Osteocyte (in vitro differentiated cells): ENCODE results near the gene RTN4RL1. TPM values are rescaled to one million over a fixed set of nuclear protein-coding genes. Genes with fewer than 3 reads are reported as not detected.

Source experiments
- DNase-seq: peaks from one replicate; pipeline ENCODE4 v3.0.0; 2021; ENCODE audit warnings: mixed read lengths; ENCODE audit not compliant: unreplicated experiment; ENCODE audit errors: extremely low spot score
- H3K27ac Mint-ChIP-seq: one replicate; pipeline ENCODE4 v1.8.0; 2021; ENCODE audit warnings: mild to moderate bottlenecking, mixed read lengths; ENCODE audit not compliant: unreplicated experiment
- H3K27me3 Mint-ChIP-seq: one replicate; pipeline ENCODE4 v1.8.0; 2021; ENCODE audit warnings: mixed read lengths; ENCODE audit not compliant: unreplicated experiment
- H3K36me3 Mint-ChIP-seq: one replicate; pipeline ENCODE4 v1.8.0; 2021; ENCODE audit warnings: mixed read lengths; ENCODE audit not compliant: unreplicated experiment
- H3K4me1 Mint-ChIP-seq: one replicate; pipeline ENCODE4 v1.8.0; 2021; ENCODE audit warnings: mixed read lengths; ENCODE audit not compliant: unreplicated experiment
- H3K4me3 Mint-ChIP-seq: one replicate; pipeline ENCODE4 v1.8.0; 2021; ENCODE audit warnings: mild to moderate bottlenecking, moderate library complexity, mixed read lengths; ENCODE audit not compliant: unreplicated experiment
- H3K9me3 Mint-ChIP-seq: one replicate; pipeline ENCODE4 v1.8.0; 2021; ENCODE audit warnings: mixed read lengths; ENCODE audit not compliant: unreplicated experiment
- total RNA-seq: library from RNA; stranded (reverse); gene quantifications from 2 replicates; pipeline ENCODE4 v1.2.1, GENCODE V29; 2021
- TF ChIP-seq, protein P1 (sequence below): fragments of 200-600 bp; sonication (generic); IDR thresholded peaks from 2 replicates; pipeline ENCODE4 v1.5.0; 2021; ENCODE audit warnings: antibody characterized with exemption, mild to moderate bottlenecking, moderate library complexity

Gene RTN4RL1
- total RNA-seq, 1 donor from 2014 or later, result 3.7 TPM

DNA sequence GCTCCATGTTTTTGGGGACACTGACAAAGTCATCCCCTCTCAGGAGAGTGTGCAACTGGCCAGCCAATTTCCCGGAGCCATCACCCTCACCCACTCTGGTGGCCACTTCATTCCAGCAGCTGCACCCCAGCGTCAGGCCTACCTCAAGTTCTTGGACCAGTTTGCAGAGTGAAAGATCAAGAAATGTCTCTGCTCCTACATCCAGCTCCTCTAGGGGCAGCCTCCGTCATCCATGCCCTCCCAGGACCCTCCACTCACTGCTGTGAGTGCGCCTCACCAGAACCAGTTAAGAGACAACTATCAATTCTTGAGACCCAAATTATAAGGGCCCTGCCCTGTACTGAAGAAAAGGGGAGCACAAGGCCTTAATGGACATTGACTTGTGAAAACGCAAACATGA is 17.8 kb upstream of the RTN4RL1 start:
- peak overlapping the region; percentile 90 for H3K4me3 Mint-ChIP-seq
- H3K27ac Mint-ChIP-seq, result peak overlapping the region; percentile 95
- DNase-seq, result no peak
- peaks cover 16% of the 10 kb centered on the region for H3K36me3 Mint-ChIP-seq
- peaks cover 23% of the 10 kb centered on the region for H3K4me1 Mint-ChIP-seq
- no peaks in the 10 kb centered on the region for H3K27me3 Mint-ChIP-seq
- TF ChIP-seq, protein P1, sequence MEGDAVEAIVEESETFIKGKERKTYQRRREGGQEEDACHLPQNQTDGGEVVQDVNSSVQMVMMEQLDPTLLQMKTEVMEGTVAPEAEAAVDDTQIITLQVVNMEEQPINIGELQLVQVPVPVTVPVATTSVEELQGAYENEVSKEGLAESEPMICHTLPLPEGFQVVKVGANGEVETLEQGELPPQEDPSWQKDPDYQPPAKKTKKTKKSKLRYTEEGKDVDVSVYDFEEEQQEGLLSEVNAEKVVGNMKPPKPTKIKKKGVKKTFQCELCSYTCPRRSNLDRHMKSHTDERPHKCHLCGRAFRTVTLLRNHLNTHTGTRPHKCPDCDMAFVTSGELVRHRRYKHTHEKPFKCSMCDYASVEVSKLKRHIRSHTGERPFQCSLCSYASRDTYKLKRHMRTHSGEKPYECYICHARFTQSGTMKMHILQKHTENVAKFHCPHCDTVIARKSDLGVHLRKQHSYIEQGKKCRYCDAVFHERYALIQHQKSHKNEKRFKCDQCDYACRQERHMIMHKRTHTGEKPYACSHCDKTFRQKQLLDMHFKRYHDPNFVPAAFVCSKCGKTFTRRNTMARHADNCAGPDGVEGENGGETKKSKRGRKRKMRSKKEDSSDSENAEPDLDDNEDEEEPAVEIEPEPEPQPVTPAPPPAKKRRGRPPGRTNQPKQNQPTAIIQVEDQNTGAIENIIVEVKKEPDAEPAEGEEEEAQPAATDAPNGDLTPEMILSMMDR, result no peak
- no peaks in the 10 kb centered on the region for H3K9me3 Mint-ChIP-seq

DNA sequence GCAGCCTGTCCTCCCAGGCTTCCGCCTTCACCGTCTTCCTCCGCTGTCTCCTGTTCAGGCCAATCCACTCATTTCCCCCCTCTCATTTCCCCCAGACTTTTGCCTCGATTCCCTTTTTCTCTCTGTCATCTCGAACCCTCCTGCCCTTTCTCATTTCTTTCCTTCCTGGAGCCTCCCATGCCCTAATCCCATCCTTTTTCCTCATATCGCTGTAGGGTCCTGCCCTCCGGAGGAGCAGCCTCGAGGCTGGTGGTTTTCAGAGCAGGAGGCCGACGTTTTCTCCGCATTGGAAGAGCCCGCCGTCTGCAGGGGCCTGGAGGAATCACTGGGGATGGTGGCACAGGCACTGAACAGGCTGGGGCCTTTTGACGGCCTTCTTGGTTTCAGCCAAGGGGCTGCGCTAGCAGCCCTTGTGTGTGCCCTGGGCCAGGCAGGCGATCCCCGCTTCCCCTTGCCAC is 17.3 kb upstream of the RTN4RL1 start:
- TF ChIP-seq, protein P1, result peak; percentile 34
- H3K36me3 Mint-ChIP-seq, result peaks cover 16% of the 10 kb centered on the region
- H3K4me1 Mint-ChIP-seq, result peaks cover 23% of the 10 kb centered on the region
- peak overlapping the region; percentile 95 for H3K27ac Mint-ChIP-seq
- DNase-seq, result no peak
- no peaks in the 10 kb centered on the region for H3K9me3 Mint-ChIP-seq
- no peaks in the 10 kb centered on the region for H3K27me3 Mint-ChIP-seq
- peak overlapping the region; percentile 90 for H3K4me3 Mint-ChIP-seq

DNA sequence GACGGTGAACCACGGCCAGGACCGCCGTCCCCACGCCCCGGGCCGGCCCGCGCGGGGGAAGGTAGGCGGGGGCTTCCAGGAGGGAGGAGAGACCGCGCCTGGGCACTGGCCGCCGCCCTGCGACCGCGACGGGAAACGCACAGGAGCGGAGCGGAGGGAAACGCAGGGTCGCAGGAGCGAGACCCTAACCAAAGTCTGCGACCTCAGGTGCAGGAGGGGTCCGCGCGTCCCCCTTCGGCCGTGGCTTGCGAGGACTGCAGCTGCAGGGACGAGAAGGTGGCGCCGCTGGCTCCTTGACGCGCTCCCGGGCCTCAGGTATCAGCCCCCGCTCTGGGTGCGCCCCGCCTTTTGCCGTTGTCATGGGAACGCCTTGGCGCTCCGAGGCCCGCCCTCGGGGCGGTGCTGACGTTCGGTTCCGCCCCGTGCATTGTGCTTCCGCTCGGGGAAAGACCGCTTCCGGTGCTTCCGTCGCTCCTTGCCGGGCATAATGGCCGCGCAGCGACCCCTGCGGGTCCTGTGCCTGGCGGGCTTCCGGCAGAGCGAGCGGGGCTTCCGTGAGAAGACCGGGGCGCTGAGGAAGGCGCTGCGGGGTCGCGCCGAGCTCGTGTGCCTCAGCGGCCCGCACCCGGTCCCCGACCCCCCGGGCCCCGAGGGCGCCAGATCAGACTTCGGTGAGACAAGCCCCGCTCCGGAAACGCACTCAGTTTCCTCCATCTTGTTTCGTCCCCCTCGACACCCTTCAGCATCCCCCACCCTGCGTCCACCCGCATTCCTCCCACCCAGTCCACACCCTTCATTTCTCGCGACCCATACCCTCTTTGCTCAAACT is 16.6 kb upstream of the RTN4RL1 start, which contains the start of gene OVCA2:
Gene OVCA2, plus strand, starts transcription at position 462 of the 829 bp plus-strand sequence. Its CDS starts 26 bp downstream, at position 488.
- Mint-ChIP-seq H3K4me1 (peaks cover 23% of the 10 kb centered on the region), H3K27ac (peak within 1 kb of the TSS; percentile 95), H3K36me3 (peaks cover 16% of the 10 kb centered on the region), H3K4me3 (peak within 1 kb of the TSS; percentile 90), H3K27me3 (no peaks in the 10 kb centered on the region), H3K9me3 (no peaks in the 10 kb centered on the region)
- peak; percentile 99 for DNase-seq
- TF ChIP-seq, protein P1, result peak; percentile 57

DNA sequence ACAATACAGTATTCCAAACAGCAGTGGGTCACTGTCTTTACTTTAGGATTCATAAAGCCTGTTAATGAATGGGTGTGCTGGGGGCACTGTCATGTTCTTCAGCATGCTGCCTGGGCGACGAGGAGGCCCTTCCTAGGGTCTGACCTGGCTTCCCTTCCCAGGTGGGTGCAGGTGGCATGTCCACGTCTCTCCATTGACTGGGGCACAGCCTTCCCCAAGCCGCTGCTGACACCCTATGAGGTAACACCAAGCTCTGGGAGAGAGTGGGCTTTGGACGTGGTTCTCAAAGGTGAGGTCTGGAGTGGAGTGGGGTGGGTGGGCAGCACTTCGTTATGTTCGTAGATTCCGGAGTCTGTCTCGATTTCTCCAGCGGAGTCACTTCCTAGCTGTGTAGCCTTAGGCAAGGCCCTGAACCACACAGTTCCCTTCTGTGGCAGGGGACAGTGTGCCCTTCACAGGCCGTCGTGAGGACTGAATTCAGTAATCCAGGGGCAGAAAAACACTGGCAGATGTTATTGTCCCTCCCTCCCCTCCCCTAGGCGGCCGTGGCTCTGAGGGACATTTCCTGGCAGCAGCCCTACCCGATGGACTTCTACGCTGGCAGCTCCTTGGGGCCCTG is 15.9 kb upstream of the RTN4RL1 start:
- Mint-ChIP-seq H3K4me3 (peak overlapping the region; percentile 90), H3K36me3 (peaks cover 24% of the 10 kb centered on the region), H3K9me3 (no peaks in the 10 kb centered on the region), H3K4me1 (peaks cover 23% of the 10 kb centered on the region), H3K27me3 (no peaks in the 10 kb centered on the region), H3K27ac (peak overlapping the region; percentile 76)
- no peak for DNase-seq
- TF ChIP-seq, protein P1, result no peak
